DOHH2 (cell line): ENCODE results near the gene ZDHHC19.
"Not testable (repeated sequence)": the region's sequence is repeated elsewhere in the genome, so short reads cannot be mapped to it uniquely, and the experiment has no call there.

Source experiments
- CTCF ChIP-seq: fragments of 200-600 bp; sonication (generic); IDR thresholded peaks from one replicate; pipeline ENCODE4 v1.5.1; 2014; ENCODE audit warnings: antibody characterized with exemption, mild to moderate bottlenecking, low read depth, low read length; ENCODE audit not compliant: poor library complexity, severe bottlenecking
- EZH2phosphoT487 ChIP-seq: fragments of 200-600 bp; sonication (generic); IDR thresholded peaks from 2 replicates; pipeline ENCODE4 v1.6.1; 2017; ENCODE audit warnings: borderline replicate concordance, mild to moderate bottlenecking, antibody characterized with exemption, low read length, moderate library complexity, mixed read lengths

DNA sequence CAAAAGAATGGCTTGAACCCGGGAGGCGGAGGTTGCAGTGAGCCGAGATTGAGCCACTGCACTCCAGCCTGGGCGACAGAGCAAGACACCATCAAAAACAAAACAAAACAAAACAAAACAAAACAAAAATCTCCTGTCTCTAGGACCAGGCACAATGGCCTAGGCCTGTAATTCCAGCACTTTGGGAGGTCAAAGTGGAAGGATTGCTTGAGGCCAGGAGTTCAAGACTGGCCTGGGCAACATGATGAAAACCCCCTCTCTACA is 27.1 kb downstream of the ZDHHC19 start:
- TF ChIP-seq CTCF, EZH2phosphoT487: not testable (repeated sequence)
